Measurements from ENCODE around the gene AGPAT2. TPM values are rescaled to one million over a fixed set of nuclear protein-coding genes. Genes with fewer than 3 reads are reported as not detected.

The AGPAT2 gene
- total RNA-seq, 2 experiments from 2014 or later = 3.6 to 4.0 TPM

DNA sequence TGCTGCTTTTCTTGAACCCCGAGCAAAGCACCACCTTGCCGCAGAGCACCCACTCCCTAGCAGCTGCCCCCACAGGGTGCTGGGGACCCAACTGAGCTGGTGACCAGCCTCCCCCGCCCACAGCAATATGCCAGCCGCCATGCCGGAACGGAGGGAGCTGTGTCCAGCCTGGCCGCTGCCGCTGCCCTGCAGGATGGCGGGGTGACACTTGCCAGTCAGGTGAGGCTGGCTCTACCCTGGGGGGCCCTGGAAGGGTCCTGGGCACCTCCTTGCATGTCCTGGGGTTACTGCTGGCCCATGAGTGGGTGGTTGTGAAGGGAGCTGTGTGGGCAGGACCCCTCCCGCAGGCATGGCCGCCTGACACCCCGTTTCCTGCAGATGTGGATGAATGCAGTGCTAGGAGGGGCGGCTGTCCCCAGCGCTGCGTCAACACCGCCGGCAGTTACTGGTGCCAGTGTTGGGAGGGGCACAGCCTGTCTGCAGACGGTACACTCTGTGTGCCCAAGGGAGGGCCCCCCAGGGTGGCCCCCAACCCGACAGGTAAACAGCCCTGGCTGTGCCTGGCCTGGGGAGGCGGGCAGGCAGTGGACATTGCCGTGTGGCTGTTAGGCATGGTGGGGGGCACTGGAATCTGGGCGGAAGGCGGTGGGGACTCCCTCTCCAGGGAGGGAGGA, 17.3 kb downstream of the AGPAT2 start:
- Histone ChIP-seq H3K4me3 (ENCODE audit: low read length) (no peak overlapping the region), H3K27ac (ENCODE audit: low read depth in 1 of 2, low read length in 2 of 2) (no peak overlapping the region), H3K9me3 (ENCODE audit: control insufficient read depth in 1 of 2, insufficient read depth in 1 of 2, low read length in 2 of 2) (peaks cover 0 to 7% of the 10 kb centered on the region in 2 experiments), H3K27me3 (ENCODE audit: control insufficient read depth in 1 of 2, insufficient read depth in 2 of 2, low read length in 2 of 2) (peaks cover 12 to 17% of the 10 kb centered on the region in 2 experiments), H3K36me3 (ENCODE audit: insufficient read depth, low read length) (no peaks in the 10 kb centered on the region), H3K4me1 (ENCODE audit: insufficient read depth, low read length) (peaks cover 12% of the 10 kb centered on the region)
- CTCF ChIA-PET = no interaction called here
- intact Hi-C loops (cut with DNase I, micrococcal nuclease) = no loop called here
- ATAC-seq (ENCODE audit: poor library complexity) = no peak
- Mint-ChIP-seq H3K4me3 (no peak overlapping the region), H3K9me3 (no peaks in the 10 kb centered on the region), H3K4me1 (ENCODE audit: low read depth) (no peaks in the 10 kb centered on the region), H3K36me3 (ENCODE audit: low read depth) (no peaks in the 10 kb centered on the region), H3K27me3 (peaks cover 12% of the 10 kb centered on the region), H3K27ac (no peak overlapping the region)
- no peak for DNase-seq
- no peak for TF ChIP-seq CTCF (IDR thresholded peaks at IDR 0.05)
- POLR2A ChIA-PET = no interaction called here

GRCh38 chr9:136668983-136669790, 18.1 kb downstream of the AGPAT2 start:
- no peak for TF ChIP-seq CTCF (IDR thresholded peaks at IDR 0.05)
- Histone ChIP-seq H3K9me3 (ENCODE audit: control insufficient read depth in 1 of 2, insufficient read depth in 1 of 2, low read length in 2 of 2) (peaks cover 0 to 14% of the 10 kb centered on the region in 2 experiments), H3K27me3 (ENCODE audit: control insufficient read depth in 1 of 2, insufficient read depth in 2 of 2, low read length in 2 of 2) (peaks cover 19 to 24% of the 10 kb centered on the region in 2 experiments), H3K36me3 (ENCODE audit: insufficient read depth, low read length) (no peaks in the 10 kb centered on the region), H3K27ac (ENCODE audit: low read depth in 1 of 2, low read length in 2 of 2) (no peak overlapping the region), H3K4me3 (ENCODE audit: low read length) (no peak overlapping the region), H3K4me1 (ENCODE audit: insufficient read depth, low read length) (peaks cover 15% of the 10 kb centered on the region)
- intact Hi-C loops (cut with DNase I, micrococcal nuclease) = no loop called here
- Mint-ChIP-seq H3K36me3 (ENCODE audit: low read depth) (no peaks in the 10 kb centered on the region), H3K27ac (no peak overlapping the region), H3K4me1 (ENCODE audit: low read depth) (no peaks in the 10 kb centered on the region), H3K27me3 (peaks cover 16% of the 10 kb centered on the region), H3K9me3 (no peaks in the 10 kb centered on the region), H3K4me3 (peak overlapping the region; percentile 48)
- DNase-seq (no peak), ATAC-seq (ENCODE audit: poor library complexity) (no peak)
- POLR2A ChIA-PET = no interaction called here
- CTCF ChIA-PET = no interaction called here

- H3K27me3 ChIP-seq (ENCODE audit: control insufficient read depth in 1 of 2, insufficient read depth in 2 of 2, low read length in 2 of 2) = peaks cover 26 to 35% of the 10 kb centered on the region in 2 experiments
- POLR2A ChIA-PET = interaction anchor here (0.6 to 1.4 kb wide), 2 partner anchors 62 to 184 kb away, joined by 3 to 4 read pairs; no protein-coding TSS in a partner anchor
- H3K4me3 Mint-ChIP-seq = no peak overlapping the region
- ATAC-seq (ENCODE audit: poor library complexity) (no peak), DNase-seq (no peak)
- H3K27ac Mint-ChIP-seq = no peak overlapping the region
- no peaks in the 10 kb centered on the region for H3K36me3 ChIP-seq (ENCODE audit: insufficient read depth, low read length)
- H3K27ac ChIP-seq (ENCODE audit: low read depth in 1 of 2, low read length in 2 of 2) = no peak overlapping the region
- no peak for TF ChIP-seq CTCF (IDR thresholded peaks at IDR 0.05)
- no peaks in the 10 kb centered on the region for H3K9me3 Mint-ChIP-seq
- H3K27me3 Mint-ChIP-seq = peaks cover 22% of the 10 kb centered on the region
- H3K4me1 ChIP-seq (ENCODE audit: insufficient read depth, low read length) = peaks cover 15% of the 10 kb centered on the region
- no peaks in the 10 kb centered on the region for H3K36me3 Mint-ChIP-seq (ENCODE audit: low read depth)
- intact Hi-C loops (cut with DNase I, micrococcal nuclease) = no loop called here
- H3K9me3 ChIP-seq (ENCODE audit: control insufficient read depth in 1 of 2, insufficient read depth in 1 of 2, low read length in 2 of 2) = peaks cover 0 to 21% of the 10 kb centered on the region in 2 experiments
- CTCF ChIA-PET = no interaction called here
- H3K4me1 Mint-ChIP-seq (ENCODE audit: low read depth) = no peaks in the 10 kb centered on the region
- no peak overlapping the region for H3K4me3 ChIP-seq (ENCODE audit: low read length)
Observed at GRCh38 chr9:136667940-136668760, 19.1 kb downstream of the AGPAT2 start.

All from CD4-positive, alpha-beta T cell (primary cell).